Prostate gland (tissue), 2 donors: ENCODE measurements around the gene GMPPB. TPM values are rescaled to one million over a fixed set of nuclear protein-coding genes. Genes with fewer than 3 reads are reported as not detected.

Experiments
- DNase-seq: peaks from one replicate; pipeline ENCODE4 v3.0.0-alpha.2; 2019; ENCODE audit warnings: low spot score
- H3K27ac ChIP-seq, 2 donors: fragments of 200-600 bp; sonication (generic); 2 replicates each; pipeline ENCODE4 v1.5.1; 2017 to 2019
- H3K27me3 ChIP-seq: fragments of 200-600 bp; sonication (generic); replicated peaks from 2 replicates; pipeline ENCODE4 v1.5.1; 2019; ENCODE audit not compliant: insufficient read depth
- H3K36me3 ChIP-seq, 2 donors: fragments of 200-600 bp; sonication (generic); 1 replicate in 1 of 2; 2 replicates in 1 of 2; pipeline versions ENCODE4 v1.5.1 to v1.8.1; 2017 to 2019
- H3K4me1 ChIP-seq: fragments of 200-600 bp; sonication (generic); replicated peaks from 2 replicates; pipeline ENCODE4 v1.5.1; 2019
- H3K4me3 ChIP-seq, 2 donors: fragments of 200-600 bp; sonication (generic); 2 replicates each; pipeline ENCODE4 v1.5.1; 2017 to 2019
- H3K9me3 ChIP-seq: fragments of 200-600 bp; sonication (generic); 2 replicates; pipeline ENCODE4 v1.5.1; 2017
- POLR2A ChIP-seq: fragments of 450-650 bp; IDR thresholded peaks from one replicate; pipeline ENCODE4 v1.6.1; 2016; ENCODE audit warnings: antibody characterized with exemption, mild to moderate bottlenecking
- POLR2AphosphoS5 ChIP-seq: sonication (generic); formaldehyde crosslinking; IDR thresholded peaks from one replicate; pipeline ENCODE4 v1.6.1; 2017; ENCODE audit warnings: antibody characterized with exemption
- WGBS: methylation state at CpG from one replicate; pipeline ENCODE4 v1.1.5; 2018; 5-methylcytosine and 5-hydroxymethylcytosine counted together
- intact Hi-C: fragments of 100-400 bp; cut with DNase I; formaldehyde crosslinking; loops from one replicate; pipeline ENCODE4 v1.14.2; 2022
- total RNA-seq, 2 donors: library from RNA; depleted of rRNA; stranded (reverse); fragments of >200 nt; gene quantifications; one replicate each; pipeline ENCODE4 v1.1.0, GENCODE V29; 2016
- TF ChIP-seq, protein P1 (sequence below), 4 experiments: fragments of 200-600 bp in 2 of 4; fragments of 450-650 bp in 2 of 4; sonication (generic) in 2 of 4; IDR thresholded peaks; 1 replicate in 3 of 4; 2 replicates in 1 of 4; pipeline ENCODE4 v1.5.1; 2016 to 2019; ENCODE audit warnings: antibody characterized with exemption in 4 of 4, mild to moderate bottlenecking in 2 of 4, moderate library complexity in 2 of 4

The GMPPB gene
- total RNA-seq, 2 donors from 2014 or later: 28.8 to 60.1 TPM

DNA sequence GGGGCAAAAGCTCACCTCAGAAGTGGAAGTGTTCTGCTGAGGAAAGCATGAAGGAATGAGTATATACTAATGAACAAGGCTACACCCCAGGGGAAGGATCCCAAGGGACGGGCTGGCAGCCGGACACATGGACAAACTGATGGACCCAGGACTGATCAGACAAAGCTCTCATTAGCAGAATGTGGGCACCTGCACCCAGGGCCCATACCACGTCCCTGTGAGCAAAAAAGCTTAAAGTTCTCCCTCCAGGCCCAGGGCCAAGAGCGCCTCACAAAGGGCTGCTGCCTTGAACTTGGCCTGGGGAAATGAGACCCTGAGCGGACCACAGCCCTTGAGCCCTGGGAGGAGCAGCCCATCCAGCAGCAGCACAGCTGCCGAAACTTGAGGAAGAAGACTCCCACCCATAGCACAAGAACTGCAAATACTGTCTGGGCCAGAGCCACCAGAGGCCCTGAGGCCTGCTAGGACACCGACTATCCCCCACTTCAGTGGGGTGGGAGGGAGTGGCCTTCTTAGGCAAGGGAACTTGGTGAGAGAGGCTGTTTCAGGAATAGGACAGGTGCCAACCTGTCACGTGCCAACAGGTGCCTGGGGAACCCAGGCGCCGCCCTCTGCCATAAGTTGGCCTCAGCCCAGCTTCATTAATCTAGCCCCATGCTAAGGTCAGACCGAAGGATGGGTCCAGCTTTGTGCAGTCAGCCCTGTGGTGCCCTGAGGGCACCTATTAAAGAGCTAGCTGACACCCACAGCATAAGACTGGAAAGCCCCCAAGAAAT lies 2.3 kb upstream of the GMPPB start:
- WGBS: 86% methylated on average over 11 of the region's 11 CpGs
- peaks cover 0 to 18% of the 10 kb centered on the region in 2 donors for H3K36me3 ChIP-seq
- no peak for DNase-seq
- no peaks in the 10 kb centered on the region for H3K9me3 ChIP-seq
- TF ChIP-seq POLR2AphosphoS5: no peak
- TF ChIP-seq POLR2A: no peak
- TF ChIP-seq, protein P1, sequence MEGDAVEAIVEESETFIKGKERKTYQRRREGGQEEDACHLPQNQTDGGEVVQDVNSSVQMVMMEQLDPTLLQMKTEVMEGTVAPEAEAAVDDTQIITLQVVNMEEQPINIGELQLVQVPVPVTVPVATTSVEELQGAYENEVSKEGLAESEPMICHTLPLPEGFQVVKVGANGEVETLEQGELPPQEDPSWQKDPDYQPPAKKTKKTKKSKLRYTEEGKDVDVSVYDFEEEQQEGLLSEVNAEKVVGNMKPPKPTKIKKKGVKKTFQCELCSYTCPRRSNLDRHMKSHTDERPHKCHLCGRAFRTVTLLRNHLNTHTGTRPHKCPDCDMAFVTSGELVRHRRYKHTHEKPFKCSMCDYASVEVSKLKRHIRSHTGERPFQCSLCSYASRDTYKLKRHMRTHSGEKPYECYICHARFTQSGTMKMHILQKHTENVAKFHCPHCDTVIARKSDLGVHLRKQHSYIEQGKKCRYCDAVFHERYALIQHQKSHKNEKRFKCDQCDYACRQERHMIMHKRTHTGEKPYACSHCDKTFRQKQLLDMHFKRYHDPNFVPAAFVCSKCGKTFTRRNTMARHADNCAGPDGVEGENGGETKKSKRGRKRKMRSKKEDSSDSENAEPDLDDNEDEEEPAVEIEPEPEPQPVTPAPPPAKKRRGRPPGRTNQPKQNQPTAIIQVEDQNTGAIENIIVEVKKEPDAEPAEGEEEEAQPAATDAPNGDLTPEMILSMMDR (IDR thresholded peaks at IDR 0.05): no peak
- no peak overlapping the region for H3K27ac ChIP-seq
- H3K27me3 ChIP-seq: no peaks in the 10 kb centered on the region
- no peak overlapping the region for H3K4me3 ChIP-seq
- H3K4me1 ChIP-seq: peaks cover 14% of the 10 kb centered on the region
- intact Hi-C loops: no loop called here

DNA sequence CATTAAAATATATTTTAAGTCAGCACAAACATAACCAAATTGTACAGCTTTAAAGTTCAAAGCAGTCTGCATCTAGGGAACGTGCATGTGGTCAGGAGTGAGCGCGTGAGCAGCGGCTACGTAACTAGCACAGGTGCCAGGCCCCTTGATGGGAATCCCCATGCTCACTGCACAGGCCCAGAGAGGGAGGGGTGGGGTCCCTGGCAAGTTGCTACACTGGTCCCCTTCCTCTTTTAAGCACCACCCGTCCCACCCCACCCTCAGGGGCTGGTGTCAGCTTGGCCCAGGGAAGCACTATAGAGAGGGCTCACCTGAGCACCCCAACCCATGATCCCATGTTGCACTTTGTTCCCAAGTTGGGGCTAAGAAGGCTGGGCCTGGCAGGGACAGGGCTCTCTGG lies 835 bp upstream of the GMPPB start:
- no peaks in the 10 kb centered on the region for H3K9me3 ChIP-seq
- DNase-seq: no peak
- 20% methylated on average over 6 of the region's 6 CpGs for WGBS
- no peaks in the 10 kb centered on the region for H3K27me3 ChIP-seq
- intact Hi-C loops: loop anchor here (5.0 kb wide), 1 partner anchor 63 kb away; the partner anchor contains the start of gene IP6K1
- peaks cover 14% of the 10 kb centered on the region for H3K4me1 ChIP-seq
- peaks cover 0 to 18% of the 10 kb centered on the region in 2 donors for H3K36me3 ChIP-seq
- peak overlapping the region; percentile 92 to 96 for H3K4me3 ChIP-seq
- TF ChIP-seq, protein P1 (IDR thresholded peaks at IDR 0.05): no peak
- TF ChIP-seq POLR2A: no peak
- no peak for TF ChIP-seq POLR2AphosphoS5
- H3K27ac ChIP-seq: peak overlapping the region; percentile 97 to 98

DNA sequence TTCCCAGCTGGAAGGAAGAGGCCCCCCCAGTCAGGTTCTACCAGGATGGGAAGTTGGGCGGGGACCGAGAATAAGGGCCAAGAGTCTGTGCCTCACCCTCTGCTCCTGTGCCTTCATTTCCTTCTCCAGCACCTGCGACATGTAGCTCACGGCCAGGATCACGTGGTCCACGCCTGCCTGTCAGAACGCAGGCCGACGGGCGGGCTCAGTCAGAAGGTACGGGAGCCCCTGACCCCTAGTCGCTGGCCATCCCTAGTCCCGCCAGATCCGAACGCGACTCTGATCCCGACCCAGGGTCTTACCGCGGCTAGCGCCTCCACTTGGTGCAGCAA lies 489 bp downstream of the GMPPB start:
- DNase-seq: peak; percentile 72
- H3K4me3 ChIP-seq: peak overlapping the region; percentile 92 to 96
- H3K9me3 ChIP-seq: no peaks in the 10 kb centered on the region
- TF ChIP-seq, protein P1 (IDR thresholded peaks at IDR 0.05): no peak
- TF ChIP-seq POLR2A: no peak
- TF ChIP-seq POLR2AphosphoS5: no peak
- peaks cover 0 to 18% of the 10 kb centered on the region in 2 donors for H3K36me3 ChIP-seq
- intact Hi-C loops: loop anchor here (5.0 kb wide), 1 partner anchor 64 kb away; the partner anchor contains the start of gene IP6K1
- H3K27me3 ChIP-seq: no peaks in the 10 kb centered on the region
- H3K27ac ChIP-seq: peak overlapping the region; percentile 97 to 98
- WGBS: 0% methylated on average over 20 of the region's 20 CpGs
- H3K4me1 ChIP-seq: peaks cover 20% of the 10 kb centered on the region

DNA sequence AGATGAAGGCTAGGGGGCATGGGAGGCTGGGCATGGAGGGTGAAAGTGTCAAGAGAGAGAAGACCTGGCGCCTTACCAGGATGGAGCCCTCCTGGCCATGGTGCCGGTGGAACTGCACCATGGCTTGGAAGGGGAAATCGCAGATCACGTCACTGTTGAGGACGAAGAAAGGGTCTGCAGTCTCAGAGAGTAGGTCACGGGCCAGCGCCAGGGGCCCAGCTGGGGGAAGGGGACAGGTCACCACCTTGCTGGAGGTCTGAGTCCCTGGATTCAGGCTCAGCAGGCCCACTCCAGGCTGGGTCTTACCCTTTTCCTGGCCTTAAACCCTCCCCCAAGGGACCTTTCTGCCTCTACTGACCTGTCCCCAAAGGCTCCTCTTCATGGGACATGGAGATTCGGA lies 855 bp downstream of the GMPPB start:
- no peak for DNase-seq
- WGBS: 57% methylated on average over 8 of the region's 8 CpGs
- intact Hi-C loops: loop anchor here (5.0 kb wide), 1 partner anchor 64 kb away; the partner anchor contains the start of gene IP6K1
- Histone ChIP-seq H3K9me3 (no peaks in the 10 kb centered on the region), H3K4me3 (peak overlapping the region; percentile 92 to 96), H3K27ac (peak overlapping the region; percentile 97 to 98), H3K4me1 (peaks cover 20% of the 10 kb centered on the region), H3K36me3 (peaks cover 0 to 15% of the 10 kb centered on the region in 2 donors), H3K27me3 (no peaks in the 10 kb centered on the region)
- TF ChIP-seq, protein P1 (IDR thresholded peaks at IDR 0.05): no peak
- TF ChIP-seq POLR2AphosphoS5 (no peak), POLR2A (no peak)
